H9 (cell line): ENCODE data around the gene USP5. TPM values are rescaled to one million over a fixed set of nuclear protein-coding genes. Genes with fewer than 3 reads are reported as not detected.

Source experiments
- DNase-seq: peaks from one replicate; pipeline ENCODE4 v3.0.0-alpha.2; 2017
- H2AFZ ChIP-seq: one replicate; pipeline ENCODE4 v1.6.1; 2013; ENCODE audit warnings: mild to moderate bottlenecking, low read length, control low read depth, moderate library complexity
- H2AK5ac ChIP-seq: 2 replicates; pipeline ENCODE4 v1.6.1; 2013; ENCODE audit warnings: low read length, control low read depth, mixed read lengths; ENCODE audit not compliant: insufficient read length
- H2BK120ac ChIP-seq: one replicate; pipeline ENCODE4 v1.6.1; 2013; ENCODE audit warnings: low read depth, mild to moderate bottlenecking, low read length, control low read depth, inconsistent platforms; ENCODE audit not compliant: poor library complexity, severe bottlenecking
- H2BK12ac ChIP-seq: 2 replicates; pipeline ENCODE4 v1.6.1; 2013; ENCODE audit warnings: low read length, control low read depth, mixed read lengths, low read depth; ENCODE audit not compliant: insufficient read length
- H2BK15ac ChIP-seq: 2 replicates; pipeline ENCODE4 v1.6.1; 2013; ENCODE audit warnings: low read depth, low read length, control low read depth
- H2BK20ac ChIP-seq: one replicate; pipeline ENCODE4 v1.6.1; 2013; ENCODE audit warnings: low read depth, mild to moderate bottlenecking, low read length, control low read depth, inconsistent platforms; ENCODE audit not compliant: poor library complexity, severe bottlenecking
- H2BK5ac ChIP-seq: 2 replicates; pipeline ENCODE4 v1.6.1; 2013; ENCODE audit warnings: low read length, control low read depth, mixed read lengths; ENCODE audit not compliant: insufficient read length
- H3K14ac ChIP-seq: 2 replicates; pipeline ENCODE4 v1.6.1; 2013; ENCODE audit warnings: low read length, control low read depth; ENCODE audit not compliant: insufficient read depth
- H3K18ac ChIP-seq: 2 replicates; pipeline ENCODE4 v1.6.1; 2013; ENCODE audit warnings: low read depth, mild to moderate bottlenecking, mixed read lengths, low read length, control low read depth; ENCODE audit not compliant: insufficient read length
- H3K23ac ChIP-seq: 2 replicates; pipeline ENCODE4 v1.6.1; 2013; ENCODE audit warnings: low read length, control low read depth, mixed read lengths, low read depth; ENCODE audit not compliant: insufficient read length
- H3K23me2 ChIP-seq: 2 replicates; pipeline ENCODE4 v1.6.1; 2013; ENCODE audit warnings: low read depth, mild to moderate bottlenecking, mixed read lengths, low read length, control low read depth; ENCODE audit not compliant: insufficient read length, poor library complexity, severe bottlenecking
- H3K27ac ChIP-seq: 2 replicates; pipeline ENCODE4 v1.5.1; 2013; ENCODE audit warnings: low read length, control low read depth, mixed read lengths, low read depth; ENCODE audit not compliant: insufficient read length
- H3K27me3 ChIP-seq: 2 replicates; pipeline ENCODE4 v1.6.1; 2013; ENCODE audit warnings: low read length, control low read depth, inconsistent platforms; ENCODE audit not compliant: insufficient read depth
- H3K4ac ChIP-seq: 2 replicates; pipeline ENCODE4 v1.6.1; 2013; ENCODE audit warnings: low read depth, mild to moderate bottlenecking, control low read depth, inconsistent platforms, low read length, moderate library complexity
- H3K4me1 ChIP-seq: 2 replicates; pipeline ENCODE4 v1.6.1; 2013; ENCODE audit warnings: low read length, control low read depth, inconsistent platforms; ENCODE audit not compliant: insufficient read depth
- H3K4me2 ChIP-seq: 2 replicates; pipeline ENCODE4 v1.6.1; 2013; ENCODE audit warnings: low read length, control low read depth, mixed read lengths; ENCODE audit not compliant: insufficient read length, insufficient read depth
- H3K56ac ChIP-seq: 2 replicates; pipeline ENCODE4 v1.6.1; 2013; ENCODE audit warnings: low read depth, mild to moderate bottlenecking, mixed read lengths, low read length, control low read depth; ENCODE audit not compliant: insufficient read length
- H3K79me1 ChIP-seq: 2 replicates; pipeline ENCODE4 v1.6.1; 2013; ENCODE audit warnings: low read depth, mild to moderate bottlenecking, moderate library complexity, low read length, control low read depth, inconsistent platforms; ENCODE audit not compliant: insufficient read depth, poor library complexity, severe bottlenecking
- H3K79me2 ChIP-seq: 2 replicates; pipeline ENCODE4 v1.6.1; 2013; ENCODE audit warnings: low read length, control low read depth, inconsistent platforms; ENCODE audit not compliant: insufficient read depth
- H3K9ac ChIP-seq: 2 replicates; pipeline ENCODE4 v1.6.1; 2013; ENCODE audit warnings: low read length, control low read depth, mixed read lengths; ENCODE audit not compliant: insufficient read length; ENCODE audit errors: extremely low read depth
- H3K9me3 ChIP-seq: one replicate; pipeline ENCODE4 v1.6.1; 2013; ENCODE audit warnings: low read depth, low read length, inconsistent platforms; ENCODE audit not compliant: control insufficient read depth
- H3T11ph ChIP-seq: one replicate; pipeline ENCODE4 v1.6.1; 2013; ENCODE audit warnings: mild to moderate bottlenecking, low read length, control low read depth, inconsistent platforms
- H4K20me1 ChIP-seq: one replicate; pipeline ENCODE4 v1.6.1; 2013; ENCODE audit not compliant: control insufficient read depth, insufficient read length, insufficient read depth
- H4K5ac ChIP-seq: 2 replicates; pipeline ENCODE4 v1.6.1; 2013; ENCODE audit warnings: low read depth, mild to moderate bottlenecking, mixed read lengths, low read length, control low read depth; ENCODE audit not compliant: insufficient read length
- H4K8ac ChIP-seq: replicated peaks from 2 replicates; pipeline ENCODE4 v1.6.1; 2013; ENCODE audit warnings: low read length, control low read depth, mixed read lengths, low read depth; ENCODE audit not compliant: insufficient read length
- H4K91ac ChIP-seq: 2 replicates; pipeline ENCODE4 v1.6.1; 2013; ENCODE audit warnings: low read depth, mild to moderate bottlenecking, moderate library complexity, mixed read lengths, low read length, control low read depth; ENCODE audit not compliant: insufficient read length
- H3K27ac Mint-ChIP-seq, 3 experiments: 2 replicates in 2 of 3; 3 replicates in 1 of 3; pipeline ENCODE4 v1.8.0; 2020 to 2021; ENCODE audit warnings: mixed read lengths in 3 of 3, mild to moderate bottlenecking in 1 of 3, moderate library complexity in 1 of 3
- H3K27me3 Mint-ChIP-seq: 2 replicates; pipeline ENCODE4 v1.8.0; 2021; ENCODE audit warnings: low read depth, mild to moderate bottlenecking, moderate library complexity, mixed read lengths
- H3K36me3 Mint-ChIP-seq, 3 experiments: 2 replicates in 2 of 3; 3 replicates in 1 of 3; pipeline ENCODE4 v1.8.0; 2020 to 2021; ENCODE audit warnings: low read depth in 3 of 3, mixed read lengths in 3 of 3; ENCODE audit not compliant: insufficient read depth in 1 of 3
- H3K4me1 Mint-ChIP-seq, 2 experiments: 2 replicates each; pipeline ENCODE4 v1.8.0; 2020; ENCODE audit warnings: mixed read lengths in 2 of 2
- H3K4me3 Mint-ChIP-seq, 2 experiments: 2 replicates in 1 of 2; 3 replicates in 1 of 2; pipeline ENCODE4 v1.8.0; 2020 to 2021; ENCODE audit warnings: mild to moderate bottlenecking in 2 of 2, mixed read lengths in 2 of 2, moderate library complexity in 1 of 2
- H3K9me3 Mint-ChIP-seq, 2 experiments: 2 replicates in 1 of 2; 3 replicates in 1 of 2; pipeline ENCODE4 v1.8.0; 2020; ENCODE audit warnings: mild to moderate bottlenecking in 2 of 2, mixed read lengths in 2 of 2, moderate library complexity in 1 of 2
- WGBS: extraction: QIAGEN DNeasy Blood & Tissue Kit; methylation state at CpG from one replicate; pipeline ENCODE4 v1.1.7; 2013; ENCODE audit warnings: missing lambda C conversion rate, low lambda C conversion rate, mixed read lengths; ENCODE audit not compliant: insufficient read length; ENCODE audit errors: extremely low coverage; 5-methylcytosine and 5-hydroxymethylcytosine counted together
- total RNA-seq: library from RNA; stranded (reverse); gene quantifications from 2 replicates; pipeline ENCODE4 v1.2.1, GENCODE V29; 2021
- TF ChIP-seq, protein P1 (sequence below): fragments of 200-600 bp; sonication (generic); conservative IDR thresholded peaks from 3 replicates; pipeline ENCODE4 v1.8.0; 2021; ENCODE audit warnings: antibody characterized with exemption, mild to moderate bottlenecking

Gene USP5
- total RNA-seq, 1 experiment from 2014 or later, result 143 TPM

GRCh38 chr12:6809056-6809455 lies 42.9 kb upstream of the USP5 start:
- Mint-ChIP-seq H3K4me1 (peaks cover 19 to 25% of the 10 kb centered on the region in 2 experiments), H3K27me3 (peaks cover 31% of the 10 kb centered on the region), H3K27ac (peak overlapping the region in 1 of 3 experiments; percentile 15; a peak in 2 of 7 replicates), H3K4me3 (no peak overlapping the region; a peak in 1 of 5 replicates), H3K9me3 (peaks cover 2% of the 10 kb centered on the region in 2 experiments; a peak in 3 of 5 replicates), H3K36me3 (peaks cover 0 to 2% (median 2%) of the 10 kb centered on the region in 3 experiments; a peak in 4 of 7 replicates)
- Histone ChIP-seq H2BK12ac (no peak overlapping the region), H3K79me1 (no peaks in the 10 kb centered on the region), H4K8ac (no peak overlapping the region), H2BK15ac (no peak overlapping the region), H3K27me3 (no peaks in the 10 kb centered on the region), H3K4me1 (peaks cover 2% of the 10 kb centered on the region; the same call in 1 of the 2 replicates), H4K91ac (no peak overlapping the region), H4K20me1 (no peaks in the 10 kb centered on the region), H3K9ac (no peak overlapping the region), H2BK20ac (no peak overlapping the region), H3K79me2 (no peaks in the 10 kb centered on the region; the same call in 1 of the 2 replicates), H3K4ac (no peak overlapping the region), H3K27ac (no peak overlapping the region), H3K18ac (no peak overlapping the region), H2BK120ac (no peak overlapping the region), H3K23me2 (no peaks in the 10 kb centered on the region), H3T11ph (no peak overlapping the region), H2AK5ac (no peak overlapping the region), H3K23ac (no peak overlapping the region), H3K4me2 (no peak overlapping the region), H4K5ac (no peak overlapping the region), H2BK5ac (no peak overlapping the region), H3K9me3 (no peaks in the 10 kb centered on the region), H3K14ac (peak overlapping the region; percentile 55; the same call in 1 of the 2 replicates), H2AFZ (no peak overlapping the region), H3K56ac (no peak overlapping the region)
- WGBS, result no CpG with 5 or more reads among the region's 10 CpGs
- DNase-seq, result peak; percentile 33
- TF ChIP-seq, protein P1, sequence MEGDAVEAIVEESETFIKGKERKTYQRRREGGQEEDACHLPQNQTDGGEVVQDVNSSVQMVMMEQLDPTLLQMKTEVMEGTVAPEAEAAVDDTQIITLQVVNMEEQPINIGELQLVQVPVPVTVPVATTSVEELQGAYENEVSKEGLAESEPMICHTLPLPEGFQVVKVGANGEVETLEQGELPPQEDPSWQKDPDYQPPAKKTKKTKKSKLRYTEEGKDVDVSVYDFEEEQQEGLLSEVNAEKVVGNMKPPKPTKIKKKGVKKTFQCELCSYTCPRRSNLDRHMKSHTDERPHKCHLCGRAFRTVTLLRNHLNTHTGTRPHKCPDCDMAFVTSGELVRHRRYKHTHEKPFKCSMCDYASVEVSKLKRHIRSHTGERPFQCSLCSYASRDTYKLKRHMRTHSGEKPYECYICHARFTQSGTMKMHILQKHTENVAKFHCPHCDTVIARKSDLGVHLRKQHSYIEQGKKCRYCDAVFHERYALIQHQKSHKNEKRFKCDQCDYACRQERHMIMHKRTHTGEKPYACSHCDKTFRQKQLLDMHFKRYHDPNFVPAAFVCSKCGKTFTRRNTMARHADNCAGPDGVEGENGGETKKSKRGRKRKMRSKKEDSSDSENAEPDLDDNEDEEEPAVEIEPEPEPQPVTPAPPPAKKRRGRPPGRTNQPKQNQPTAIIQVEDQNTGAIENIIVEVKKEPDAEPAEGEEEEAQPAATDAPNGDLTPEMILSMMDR, result no peak
